Measurements from ENCODE around the gene SNRK. TPM values are rescaled to one million over a fixed set of nuclear protein-coding genes. Genes with fewer than 3 reads are reported as not detected.

The SNRK gene
- total and polyA plus RNA-seq, 2 experiments from 2014 or later, result 10.7 to 25.3 TPM

DNA sequence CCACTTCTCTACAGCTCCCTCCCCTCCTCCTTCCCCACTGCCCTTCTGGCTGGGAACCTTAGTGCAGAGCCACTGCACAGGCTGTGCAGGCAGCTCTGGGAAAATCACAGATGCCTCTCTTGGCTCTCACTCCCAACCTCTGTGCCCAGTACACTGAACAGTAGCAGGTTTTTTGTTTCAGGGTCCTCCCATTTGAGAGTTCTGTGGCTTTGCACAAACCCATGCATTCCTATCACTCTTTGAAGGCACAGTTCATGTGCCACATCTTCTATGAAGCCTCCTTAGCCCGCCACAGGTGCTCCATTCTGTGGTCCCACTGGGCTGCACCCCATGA, 103.9 kb downstream of the SNRK start:
- no peak overlapping the region for H3K4me2 ChIP-seq

GRCh38 chr3:43391621-43392020, 105.3 kb downstream of the SNRK start:
- no peaks in the 10 kb centered on the region for H3K36me3 ChIP-seq (replicated peaks; ENCODE audit: insufficient read depth, low read depth)
- no peak overlapping the region for H3K4me3 ChIP-seq
- no peak overlapping the region for H3K4me2 ChIP-seq
- WGBS (ENCODE audit: low lambda C conversion rate, missing lambda C conversion rate), result 97% methylated on average over 1 of the region's 1 CpG
- no peak for DNase-seq (ENCODE audit: low spot score)
- H2AFZ ChIP-seq, result no peak overlapping the region
- H3K79me2 ChIP-seq, result no peaks in the 10 kb centered on the region
- no peaks in the 10 kb centered on the region for H3K4me1 ChIP-seq (ENCODE audit: insufficient read depth)
- no peak overlapping the region for H3K27ac ChIP-seq
- H3K9me2 ChIP-seq (replicated peaks; ENCODE audit: insufficient read depth), result no peaks in the 10 kb centered on the region
- H3K27me3 ChIP-seq, result no peaks in the 10 kb centered on the region
- no peaks in the 10 kb centered on the region for H4K20me1 ChIP-seq (ENCODE audit: insufficient read depth, poor library complexity, severe bottlenecking)
- no peaks in the 10 kb centered on the region for H3K9me3 ChIP-seq (ENCODE audit: low read depth)
- TF ChIP-seq EZH2 (IDR thresholded peaks at IDR 0.05; ENCODE audit: borderline replicate concordance) (no peak), CTCF (IDR thresholded peaks at IDR 0.05; ENCODE audit: poor library complexity) (no peak), EZH2phosphoT487 (IDR thresholded peaks at IDR 0.05; ENCODE audit: low read depth, severe bottlenecking, unreplicated experiment) (no peak)

More for the DNA sequence above, 103.9 kb downstream of the SNRK start:
- no peaks in the 10 kb centered on the region for H3K27me3 ChIP-seq
- WGBS (ENCODE audit: low lambda C conversion rate, missing lambda C conversion rate), result 95% methylated on average over 1 of the region's 1 CpG
- DNase-seq (ENCODE audit: low spot score), result no peak
- no peak overlapping the region for H2AFZ ChIP-seq
- no peaks in the 10 kb centered on the region for H3K9me2 ChIP-seq (replicated peaks; ENCODE audit: insufficient read depth)
- H3K36me3 ChIP-seq (replicated peaks; ENCODE audit: insufficient read depth, low read depth), result no peaks in the 10 kb centered on the region
- TF ChIP-seq EZH2phosphoT487 (IDR thresholded peaks at IDR 0.05; ENCODE audit: low read depth, severe bottlenecking, unreplicated experiment) (no peak), CTCF (IDR thresholded peaks at IDR 0.05; ENCODE audit: poor library complexity) (no peak), EZH2 (IDR thresholded peaks at IDR 0.05; ENCODE audit: borderline replicate concordance) (no peak)
- no peaks in the 10 kb centered on the region for H3K4me1 ChIP-seq (ENCODE audit: insufficient read depth)
- H3K9me3 ChIP-seq (ENCODE audit: low read depth), result no peaks in the 10 kb centered on the region
- no peaks in the 10 kb centered on the region for H3K79me2 ChIP-seq
- H3K4me3 ChIP-seq, result no peak overlapping the region
- H4K20me1 ChIP-seq (ENCODE audit: insufficient read depth, poor library complexity, severe bottlenecking), result no peaks in the 10 kb centered on the region
- no peak overlapping the region for H3K27ac ChIP-seq

- Histone ChIP-seq H3K9me3 (ENCODE audit: low read depth) (no peaks in the 10 kb centered on the region), H3K4me2 (no peak overlapping the region), H4K20me1 (ENCODE audit: insufficient read depth, poor library complexity, severe bottlenecking) (no peaks in the 10 kb centered on the region), H3K79me2 (no peaks in the 10 kb centered on the region), H3K4me3 (no peak overlapping the region), H3K27me3 (no peaks in the 10 kb centered on the region), H3K36me3 (replicated peaks; ENCODE audit: insufficient read depth, low read depth) (no peaks in the 10 kb centered on the region), H3K27ac (no peak overlapping the region), H3K4me1 (ENCODE audit: insufficient read depth) (no peaks in the 10 kb centered on the region), H2AFZ (no peak overlapping the region), H3K9me2 (replicated peaks; ENCODE audit: insufficient read depth) (no peaks in the 10 kb centered on the region)
- WGBS (ENCODE audit: low lambda C conversion rate, missing lambda C conversion rate), result 73% methylated on average over 2 of the region's 2 CpGs
- DNase-seq (ENCODE audit: low spot score), result no peak
- no peak for TF ChIP-seq EZH2phosphoT487 (IDR thresholded peaks at IDR 0.05; ENCODE audit: low read depth, severe bottlenecking, unreplicated experiment)
- no peak for TF ChIP-seq CTCF (IDR thresholded peaks at IDR 0.05; ENCODE audit: poor library complexity)
- no peak for TF ChIP-seq EZH2 (IDR thresholded peaks at IDR 0.05; ENCODE audit: borderline replicate concordance)
Observed at GRCh38 chr3:43394041-43394554, 107.8 kb downstream of the SNRK start.

DNA sequence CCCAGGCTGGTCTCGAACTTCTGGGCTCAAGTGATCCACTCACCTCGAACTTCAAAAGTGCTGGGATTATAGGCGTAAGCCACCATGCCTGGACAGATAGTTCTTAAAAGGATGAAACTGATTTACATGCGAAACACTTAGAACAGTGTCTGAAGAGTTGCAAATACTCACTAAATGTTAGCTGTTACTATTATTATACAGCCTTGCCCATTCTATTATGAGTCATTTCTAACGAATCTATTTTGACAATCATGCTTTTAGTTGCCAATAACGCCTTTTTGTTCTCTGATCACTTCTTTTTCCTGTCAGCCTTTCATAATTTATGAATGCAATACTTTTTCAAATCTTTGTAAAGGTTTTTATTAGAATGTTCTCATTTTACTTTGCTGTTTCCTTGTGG, 112.7 kb downstream of the SNRK start:
- WGBS (ENCODE audit: low lambda C conversion rate, missing lambda C conversion rate), result 95% methylated on average over 6 of the region's 6 CpGs
- no peak overlapping the region for H3K27ac ChIP-seq
- TF ChIP-seq EZH2phosphoT487 (IDR thresholded peaks at IDR 0.05; ENCODE audit: low read depth, severe bottlenecking, unreplicated experiment), result no peak
- TF ChIP-seq EZH2 (IDR thresholded peaks at IDR 0.05; ENCODE audit: borderline replicate concordance), result no peak
- TF ChIP-seq CTCF (IDR thresholded peaks at IDR 0.05; ENCODE audit: poor library complexity), result no peak
- H3K9me3 ChIP-seq (ENCODE audit: low read depth), result no peaks in the 10 kb centered on the region
- H3K9me2 ChIP-seq (replicated peaks; ENCODE audit: insufficient read depth), result no peaks in the 10 kb centered on the region
- no peaks in the 10 kb centered on the region for H4K20me1 ChIP-seq (ENCODE audit: insufficient read depth, poor library complexity, severe bottlenecking)
- H3K4me3 ChIP-seq, result no peak overlapping the region
- H3K4me2 ChIP-seq, result no peak overlapping the region
- no peaks in the 10 kb centered on the region for H3K36me3 ChIP-seq (replicated peaks; ENCODE audit: insufficient read depth, low read depth)
- no peaks in the 10 kb centered on the region for H3K27me3 ChIP-seq
- DNase-seq (ENCODE audit: low spot score), result no peak
- H2AFZ ChIP-seq, result no peak overlapping the region
- H3K79me2 ChIP-seq, result no peaks in the 10 kb centered on the region
- no peaks in the 10 kb centered on the region for H3K4me1 ChIP-seq (ENCODE audit: insufficient read depth)
